ENCODE data around the gene PDLIM5.
"Not testable (repeated sequence)": the region's sequence is repeated elsewhere in the genome, so short reads cannot be mapped to it uniquely, and the experiment has no call there.

Gene PDLIM5

DNA sequence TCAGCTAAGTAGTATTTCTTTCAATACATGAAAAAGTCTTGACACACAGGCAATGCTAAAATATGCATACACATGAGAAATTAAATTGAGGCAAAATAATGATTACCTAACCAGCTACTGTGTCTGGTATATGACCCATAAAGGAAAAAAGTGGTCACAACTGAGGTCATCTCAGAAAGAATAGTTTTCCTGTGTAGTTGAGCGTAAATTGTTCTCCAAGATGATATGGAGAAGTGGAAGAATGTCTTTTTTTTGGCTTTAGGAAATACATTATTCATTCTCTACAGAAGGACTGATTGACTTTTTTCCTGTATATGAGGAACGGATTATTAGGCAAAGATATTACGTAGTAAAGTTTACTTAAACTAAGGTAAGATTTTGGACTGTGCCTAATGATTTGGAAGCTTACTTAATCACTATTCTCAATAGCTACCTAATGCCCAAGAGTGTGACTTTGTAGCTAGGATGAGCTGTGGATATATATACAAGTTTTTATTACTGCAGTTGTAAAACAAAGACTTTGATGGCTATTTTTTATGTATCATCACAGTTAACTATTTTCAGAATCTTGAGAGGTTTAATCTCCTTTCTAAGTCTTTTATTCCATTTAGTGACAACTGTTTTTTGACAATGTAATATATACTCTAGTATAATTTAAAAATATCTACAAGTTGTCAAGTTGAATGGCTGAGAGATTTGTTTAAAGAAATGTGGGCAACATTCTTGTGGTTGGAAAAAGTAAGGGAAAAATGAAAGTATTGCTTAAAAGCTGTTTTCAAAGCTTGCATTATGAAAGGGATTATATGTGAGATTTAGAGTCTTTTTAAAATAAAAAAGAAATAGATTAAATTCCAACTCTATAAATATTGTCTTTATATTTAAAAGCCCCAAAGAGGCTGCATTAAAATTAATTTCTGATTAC lies 100.2 kb downstream of the PDLIM5 start:
- no peak for TF ChIP-seq CTCF (IDR thresholded peaks at IDR 0.05; ENCODE audit: insufficient read depth, low read length, poor library complexity, severe bottlenecking)
- no peak for DNase-seq (ENCODE audit: extremely low read depth, insufficient read length)
- H3K4me3 ChIP-seq (replicated peaks; ENCODE audit: low read depth, low read length): no peak overlapping the region
- H3K27me3 ChIP-seq (replicated peaks; ENCODE audit: control insufficient read depth, insufficient read depth, low read length): no peaks in the 10 kb centered on the region
- H3K36me3 ChIP-seq (ENCODE audit: control insufficient read depth, insufficient read depth, low read length): no peaks in the 10 kb centered on the region

GRCh38 chr4:94556047-94556446 lies 104.3 kb downstream of the PDLIM5 start:
- not testable (repeated sequence) for H3K4me3 ChIP-seq (replicated peaks; ENCODE audit: low read depth, low read length); H3K36me3 ChIP-seq (ENCODE audit: control insufficient read depth, insufficient read depth, low read length); DNase-seq (ENCODE audit: extremely low read depth, insufficient read length); H3K27me3 ChIP-seq (replicated peaks; ENCODE audit: control insufficient read depth, insufficient read depth, low read length)

DNA sequence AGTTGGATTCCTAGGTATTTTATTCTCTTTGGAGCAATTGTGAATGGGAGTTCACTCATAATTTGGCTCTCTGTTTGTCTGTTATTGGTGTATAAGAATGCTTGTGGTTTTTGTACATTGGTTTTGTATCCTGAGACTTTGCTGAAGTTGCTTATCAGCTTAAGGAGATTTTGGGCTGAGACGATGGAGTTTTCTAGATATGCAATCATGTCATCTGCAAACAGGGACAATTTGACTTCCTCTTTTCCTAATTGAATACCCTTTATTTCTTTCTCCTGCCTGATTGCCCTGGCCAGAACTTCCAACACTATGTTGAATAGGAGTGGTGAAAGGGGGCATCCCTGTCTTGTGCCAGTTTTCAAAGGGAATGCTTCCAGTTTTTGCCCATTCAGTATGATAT lies 105.9 kb downstream of the PDLIM5 start:
- not testable (repeated sequence) for H3K4me3 ChIP-seq (replicated peaks; ENCODE audit: low read depth, low read length); DNase-seq (ENCODE audit: extremely low read depth, insufficient read length); H3K36me3 ChIP-seq (ENCODE audit: control insufficient read depth, insufficient read depth, low read length); H3K27me3 ChIP-seq (replicated peaks; ENCODE audit: control insufficient read depth, insufficient read depth, low read length)

DNA sequence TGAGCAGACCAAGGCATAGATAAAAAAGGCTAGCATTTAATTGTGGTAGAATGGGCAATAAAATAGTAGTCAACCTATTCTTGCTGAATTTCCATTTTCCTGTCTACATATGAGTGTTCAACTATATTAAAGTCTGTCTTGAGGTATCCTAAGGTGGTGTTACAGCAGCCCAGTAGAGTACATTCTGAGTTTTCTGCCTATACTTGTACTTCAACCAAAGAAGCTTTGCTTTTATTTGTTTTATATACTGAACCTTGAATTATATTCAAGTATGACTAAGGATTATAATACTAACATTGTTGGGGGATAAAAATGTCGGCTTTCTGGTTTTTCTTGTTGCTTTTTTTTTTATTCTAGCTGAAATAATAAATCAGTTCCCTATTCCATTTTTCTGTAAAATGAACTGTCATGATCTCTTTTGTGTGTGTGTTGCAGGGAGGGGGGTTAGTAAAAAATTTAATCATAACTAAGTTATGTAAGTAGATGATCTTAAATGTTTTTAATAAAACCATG lies 106.7 kb downstream of the PDLIM5 start:
- no peak for DNase-seq (ENCODE audit: extremely low read depth, insufficient read length)
- H3K4me3 ChIP-seq (replicated peaks; ENCODE audit: low read depth, low read length): no peak overlapping the region
- H3K36me3 ChIP-seq (ENCODE audit: control insufficient read depth, insufficient read depth, low read length): no peaks in the 10 kb centered on the region
- no peak for TF ChIP-seq CTCF (IDR thresholded peaks at IDR 0.05; ENCODE audit: insufficient read depth, low read length, poor library complexity, severe bottlenecking)
- no peaks in the 10 kb centered on the region for H3K27me3 ChIP-seq (replicated peaks; ENCODE audit: control insufficient read depth, insufficient read depth, low read length)

GRCh38 chr4:94559351-94559806 lies 107.6 kb downstream of the PDLIM5 start:
- no peaks in the 10 kb centered on the region for H3K36me3 ChIP-seq (ENCODE audit: control insufficient read depth, insufficient read depth, low read length)
- no peak for DNase-seq (ENCODE audit: extremely low read depth, insufficient read length)
- no peak for TF ChIP-seq CTCF (IDR thresholded peaks at IDR 0.05; ENCODE audit: insufficient read depth, low read length, poor library complexity, severe bottlenecking)
- H3K27me3 ChIP-seq (replicated peaks; ENCODE audit: control insufficient read depth, insufficient read depth, low read length): no peaks in the 10 kb centered on the region
- no peak overlapping the region for H3K4me3 ChIP-seq (replicated peaks; ENCODE audit: low read depth, low read length)

GRCh38 chr4:94561249-94562024 lies 109.7 kb downstream of the PDLIM5 start:
- Histone ChIP-seq H3K27me3 (replicated peaks; ENCODE audit: control insufficient read depth, insufficient read depth, low read length) (no peaks in the 10 kb centered on the region), H3K36me3 (ENCODE audit: control insufficient read depth, insufficient read depth, low read length) (no peaks in the 10 kb centered on the region), H3K4me3 (replicated peaks; ENCODE audit: low read depth, low read length) (no peak overlapping the region)
- TF ChIP-seq CTCF (IDR thresholded peaks at IDR 0.05; ENCODE audit: insufficient read depth, low read length, poor library complexity, severe bottlenecking): no peak
- DNase-seq (ENCODE audit: extremely low read depth, insufficient read length): no peak
